GM19351 (cell line): ENCODE data around the gene DNAI2.

Source experiments
- ATAC-seq: cut with Tn5 transposase; IDR thresholded peaks from one replicate; pipeline ENCODE4 v1.9.1; 2021; ENCODE audit warnings: mild to moderate bottlenecking, moderate library complexity; ENCODE audit not compliant: unreplicated experiment

Gene DNAI2

GRCh38 chr17:74299226-74300009, 25.4 kb downstream of the DNAI2 start:
- ATAC-seq: no peak

- ATAC-seq: no peak
Measured at GRCh38 chr17:74303305-74303704, 29.3 kb downstream of the DNAI2 start.

- ATAC-seq: no peak
Measured at GRCh38 chr17:74304184-74304583, 30.1 kb downstream of the DNAI2 start.

GRCh38 chr17:74305865-74306654, 32.0 kb downstream of the DNAI2 start:
- ATAC-seq: no peak

GRCh38 chr17:74307984-74308773, 34.1 kb downstream of the DNAI2 start:
- ATAC-seq: no peak

- no peak for ATAC-seq
Measured at GRCh38 chr17:74309902-74310301, 35.9 kb downstream of the DNAI2 start.

DNA sequence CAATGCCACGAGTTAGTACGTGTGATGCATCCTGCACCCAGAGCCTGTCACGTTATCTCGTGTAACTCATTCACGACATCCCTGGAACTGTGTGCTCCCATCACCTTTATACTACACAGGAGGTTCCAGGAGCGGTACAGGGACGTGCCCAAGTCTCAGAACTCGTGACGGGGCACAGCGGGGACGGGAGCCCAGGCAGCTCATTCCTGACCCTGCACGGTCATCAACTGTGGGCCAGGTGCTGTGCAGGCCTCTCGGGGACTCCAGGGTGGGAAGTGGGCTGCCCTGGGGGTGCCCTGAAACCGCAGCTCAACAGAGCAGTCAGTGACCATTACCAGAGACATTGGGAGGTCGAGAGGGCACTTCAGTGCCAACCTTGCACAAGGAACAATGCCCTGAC, 40.8 kb downstream of the DNAI2 start:
- no peak for ATAC-seq

DNA sequence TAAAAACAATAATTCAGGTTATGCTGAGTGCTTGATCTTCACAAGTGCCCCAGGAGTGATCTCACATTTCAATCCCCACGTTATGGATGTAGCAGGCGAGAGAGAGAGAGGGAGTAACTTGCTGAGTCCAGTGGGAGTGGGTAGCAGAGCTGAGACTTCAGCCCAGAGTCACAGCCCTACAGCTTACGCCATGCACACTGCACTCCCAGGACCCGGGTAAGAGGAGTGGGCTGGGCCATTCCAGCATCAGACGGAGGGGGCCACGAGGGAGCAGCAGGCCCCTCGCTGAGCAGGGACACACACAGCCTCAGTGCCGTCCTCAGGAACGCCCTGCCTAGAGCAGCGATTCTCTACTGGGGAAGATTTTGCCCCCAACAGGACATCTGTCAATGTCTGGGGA, 42.2 kb downstream of the DNAI2 start:
- no peak for ATAC-seq

DNA sequence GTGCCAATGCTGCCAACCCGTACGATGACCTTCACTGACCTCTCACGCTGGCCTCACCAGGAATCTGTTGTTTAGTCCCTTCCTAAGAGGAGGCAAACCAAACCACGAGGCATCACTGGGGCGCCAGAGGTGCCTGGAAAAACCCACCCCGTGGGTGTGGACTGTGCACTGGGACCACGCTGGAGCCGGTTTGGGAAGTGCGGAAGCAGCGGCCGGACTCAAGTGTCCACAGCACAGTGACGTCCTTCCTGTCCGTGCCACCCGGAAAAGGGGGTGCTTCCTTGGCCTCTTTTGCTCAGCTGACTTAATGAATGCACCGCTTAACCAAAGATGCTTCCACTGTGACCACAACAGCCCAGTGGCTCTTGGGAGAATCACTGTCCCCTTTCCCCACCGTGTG, 43.0 kb downstream of the DNAI2 start:
- ATAC-seq: no peak

DNA sequence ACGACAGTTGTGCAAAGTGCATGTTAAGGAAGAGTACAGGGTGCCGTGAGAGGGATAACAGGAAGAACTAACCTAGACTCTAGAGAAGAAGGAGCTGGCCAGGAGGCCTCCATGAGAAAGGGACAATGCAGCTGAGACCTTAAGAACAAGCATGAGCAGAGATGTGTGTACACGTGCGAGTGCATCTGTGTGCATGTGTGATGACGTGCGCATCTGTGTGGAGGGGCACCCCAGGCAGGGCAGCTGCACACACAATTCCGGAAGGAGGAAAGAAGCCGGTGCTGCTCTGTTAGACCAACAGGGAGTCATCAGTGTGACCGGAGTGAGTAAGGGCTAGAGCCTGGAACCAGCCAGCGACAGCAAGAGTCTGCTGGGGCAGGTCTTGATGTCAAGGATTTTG, 44.4 kb downstream of the DNAI2 start:
- ATAC-seq: no peak

DNA sequence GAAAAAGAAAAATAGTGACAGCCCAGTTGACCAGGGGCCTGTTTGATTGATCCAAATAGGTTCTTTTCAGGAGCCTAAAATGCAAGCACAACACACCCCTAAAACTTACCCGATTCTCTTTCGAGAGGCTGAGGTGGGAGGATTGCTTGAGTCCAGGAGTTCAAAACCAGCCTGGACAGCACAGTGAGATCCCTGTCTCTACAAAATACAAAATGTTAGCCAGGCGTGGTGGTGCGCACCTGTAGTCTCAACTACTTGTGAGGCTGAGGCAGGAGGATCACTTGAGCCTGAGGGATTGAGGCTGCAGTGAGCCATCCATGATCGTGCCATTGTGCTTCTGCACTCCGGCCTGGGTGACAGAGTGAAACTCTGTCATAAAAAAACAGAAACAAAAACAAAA, 50.5 kb downstream of the DNAI2 start:
- ATAC-seq: no peak

DNA sequence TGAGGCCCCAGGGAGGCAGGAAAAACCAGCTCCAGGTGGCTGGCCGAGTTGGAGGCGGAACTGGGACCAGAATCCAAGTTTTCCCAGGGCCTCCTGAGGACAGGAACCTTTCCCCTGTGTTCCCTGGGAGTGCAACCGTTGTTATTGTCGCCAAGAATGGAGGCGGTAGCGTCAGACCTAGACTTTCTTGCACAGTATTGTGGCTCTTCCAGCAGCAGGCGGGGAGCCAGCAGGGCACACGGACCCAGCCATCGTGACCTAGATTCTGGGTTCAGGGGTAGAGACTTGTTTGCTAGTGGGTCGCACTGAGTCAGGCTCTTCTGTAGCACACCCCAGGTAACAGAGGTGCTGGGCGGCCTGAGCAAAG, 51.3 kb downstream of the DNAI2 start:
- ATAC-seq: no peak

- ATAC-seq: no peak
Measured at GRCh38 chr17:74325743-74326379, 51.8 kb downstream of the DNAI2 start, which contains the start of gene KIF19. KIF19 (plus strand) TSS chr17:74326226; CDS start chr17:74326350, 124 bp downstream.

GRCh38 chr17:74326506-74326905, 52.5 kb downstream of the DNAI2 start:
- no peak for ATAC-seq

DNA sequence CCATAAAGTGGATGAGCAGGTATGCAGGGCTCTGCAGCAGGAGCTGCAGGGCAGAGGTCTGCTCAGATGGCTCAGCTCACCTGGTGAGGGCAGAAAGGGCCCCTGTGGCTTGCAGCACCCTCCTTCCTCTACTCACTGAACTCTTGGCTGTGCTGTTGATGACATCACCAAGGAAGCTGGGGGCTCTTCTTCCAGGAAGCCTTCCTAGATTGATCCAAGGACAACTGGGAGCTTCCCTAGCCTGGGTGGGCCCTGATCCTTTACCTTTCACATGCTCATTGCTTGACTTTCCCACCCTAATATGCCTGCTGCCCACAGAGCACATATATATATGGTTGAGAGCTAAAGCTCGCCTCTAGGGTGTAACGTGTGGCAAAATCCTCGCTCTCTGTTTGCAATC, 54.5 kb downstream of the DNAI2 start:
- ATAC-seq: no peak

- no peak for ATAC-seq
Measured at GRCh38 chr17:74329378-74329777, 55.3 kb downstream of the DNAI2 start.

DNA sequence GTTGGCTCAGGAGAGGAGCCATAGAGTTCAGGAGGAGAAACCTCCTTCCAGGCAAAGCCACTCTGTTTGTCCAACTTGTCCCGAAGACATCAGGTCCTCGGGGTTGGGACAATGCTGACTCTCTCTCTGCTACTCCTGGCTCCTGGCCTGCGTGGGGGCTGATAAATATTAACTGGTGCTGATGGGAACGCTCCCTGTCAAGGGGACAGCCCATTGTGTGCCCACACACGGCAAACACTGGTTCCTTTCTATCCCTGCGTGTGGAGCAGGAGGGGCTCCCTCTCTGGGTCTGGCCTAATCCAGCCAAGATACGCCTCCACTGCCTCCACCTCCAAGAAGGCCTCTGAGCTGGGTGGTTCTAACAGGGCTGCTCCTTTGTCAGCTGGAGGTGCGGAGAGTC, 56.4 kb downstream of the DNAI2 start:
- ATAC-seq: no peak

GRCh38 chr17:74332017-74332650, 58.1 kb downstream of the DNAI2 start:
- no peak for ATAC-seq

DNA sequence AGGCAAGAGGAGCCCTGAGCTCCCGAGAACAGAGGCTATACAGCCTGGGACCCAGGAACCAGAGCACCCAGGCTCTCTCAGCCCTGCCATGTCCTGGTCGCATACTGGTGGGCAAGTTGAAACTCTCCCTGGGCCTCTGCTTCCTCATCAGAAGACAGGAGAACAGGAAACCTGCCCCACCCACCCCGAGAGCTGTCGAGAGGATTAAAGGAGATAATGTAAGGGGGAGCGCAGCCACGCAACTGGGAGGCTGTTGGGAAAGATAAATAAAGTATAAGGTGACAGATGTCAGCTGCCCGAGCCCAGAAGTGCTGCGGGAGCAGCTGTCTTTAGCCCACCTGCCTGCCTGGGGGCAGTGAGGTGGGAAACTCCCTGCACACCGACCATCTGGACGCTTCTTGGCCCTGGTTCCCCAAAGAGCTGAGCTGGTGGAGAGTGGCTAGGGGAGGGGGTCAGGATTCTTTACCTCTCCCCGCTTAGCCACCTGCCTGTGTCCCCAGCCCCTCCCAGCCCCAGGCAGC, 58.8 kb downstream of the DNAI2 start:
- no peak for ATAC-seq

DNA sequence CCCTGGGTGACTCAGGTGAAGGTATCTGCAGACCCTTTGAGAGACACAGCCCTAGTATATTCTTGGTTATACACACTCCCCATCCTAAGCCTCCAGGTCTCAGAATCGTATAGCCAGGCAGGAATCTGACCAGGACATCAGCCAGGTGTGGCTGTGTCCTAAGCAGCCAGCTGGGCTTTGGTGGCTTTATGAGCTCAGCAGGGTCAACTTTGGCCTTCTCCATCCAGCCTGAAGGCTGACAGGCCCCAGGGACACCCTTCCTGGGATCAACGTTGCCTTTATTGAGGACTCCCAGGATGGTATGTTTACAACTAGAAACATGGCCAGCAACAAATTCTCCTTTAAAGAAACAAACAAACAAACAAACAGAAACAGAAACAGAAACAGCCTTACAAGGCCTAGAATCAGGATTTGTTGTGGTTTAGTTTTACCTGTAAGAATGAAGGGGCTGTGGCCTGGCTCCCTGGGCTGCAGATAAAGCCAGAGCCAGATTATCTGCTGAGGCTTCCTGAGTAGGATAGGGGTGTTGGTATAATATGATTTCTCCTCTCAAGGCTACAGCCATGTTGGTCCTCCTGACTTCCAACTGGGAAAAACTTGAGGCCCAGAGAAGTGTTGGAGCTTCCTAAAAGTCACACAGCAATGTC, 60.5 kb downstream of the DNAI2 start:
- no peak for ATAC-seq
